ENCODE results near the gene SLX4IP.

SLX4IP gene

GRCh38 chr20:10467681-10468339, 32.7 kb downstream of the SLX4IP start:
- DNase-seq, result no peak

DNA sequence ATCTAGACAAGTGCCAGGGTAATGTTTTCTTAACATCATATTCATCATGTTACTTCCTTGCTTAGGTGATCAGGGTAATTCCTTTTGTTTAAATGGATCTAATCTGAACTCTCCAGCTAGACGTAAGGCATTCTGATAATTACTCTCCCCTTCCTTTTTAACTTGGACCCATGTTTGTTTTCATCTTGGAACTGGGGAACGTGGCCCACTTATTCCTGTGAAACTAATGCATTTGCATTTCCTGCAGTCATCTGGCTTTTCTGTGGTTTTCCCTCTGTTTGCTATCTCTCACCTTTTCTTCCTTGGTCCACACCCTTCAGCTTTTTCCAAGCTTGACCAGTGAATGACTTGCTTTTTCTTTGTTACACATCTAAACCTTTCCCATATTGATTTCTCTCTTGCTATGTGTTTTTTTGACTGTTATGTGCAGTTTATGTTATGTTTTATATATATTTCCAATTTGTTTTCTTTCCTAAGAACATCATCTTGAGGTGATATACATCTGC, 33.3 kb downstream of the SLX4IP start:
- no peak for DNase-seq

GRCh38 chr20:10469056-10469455, 34.0 kb downstream of the SLX4IP start:
- no peak for DNase-seq

GRCh38 chr20:10469599-10469998, 34.5 kb downstream of the SLX4IP start:
- peak in 1 of 2 experiments; percentile 54 for DNase-seq

DNA sequence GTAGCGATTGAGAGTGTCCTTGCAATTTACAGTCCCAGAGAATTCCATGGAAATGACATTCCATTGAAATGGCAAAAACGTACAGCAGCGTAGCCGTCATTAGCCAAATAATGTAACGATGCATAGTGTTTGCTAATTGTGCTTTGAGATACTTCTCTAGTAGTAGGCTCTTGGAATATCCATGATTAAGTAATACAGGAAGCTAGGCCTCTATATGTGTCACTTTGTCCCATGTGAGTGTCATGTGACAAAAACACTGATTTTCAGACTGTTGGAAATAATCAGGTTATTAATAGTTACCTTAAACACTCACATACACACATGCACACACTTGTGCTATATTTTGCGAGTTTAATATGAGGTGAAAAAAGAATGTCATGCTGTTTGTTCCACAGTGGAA, 35.2 kb downstream of the SLX4IP start:
- no peak for DNase-seq

DNA sequence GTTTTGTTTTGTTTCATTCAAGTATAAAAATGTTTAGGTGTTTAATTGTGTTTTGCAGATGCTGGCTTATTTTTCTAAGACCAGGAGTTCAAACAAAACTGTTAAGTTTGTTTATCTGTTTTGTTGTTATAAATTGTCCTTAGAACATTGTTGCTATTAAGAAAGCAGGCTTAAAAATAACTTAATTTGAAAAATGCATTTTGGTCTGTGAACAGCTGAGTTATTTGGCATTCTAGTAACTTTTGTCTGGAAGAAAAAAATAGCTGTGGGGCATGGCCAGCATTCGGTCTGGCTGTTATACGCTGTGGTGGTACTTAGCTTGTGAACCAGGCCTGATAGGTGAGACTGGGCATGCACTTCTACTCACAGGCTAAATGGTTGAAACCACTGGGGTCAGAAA, 37.8 kb downstream of the SLX4IP start:
- no peak for DNase-seq

DNA sequence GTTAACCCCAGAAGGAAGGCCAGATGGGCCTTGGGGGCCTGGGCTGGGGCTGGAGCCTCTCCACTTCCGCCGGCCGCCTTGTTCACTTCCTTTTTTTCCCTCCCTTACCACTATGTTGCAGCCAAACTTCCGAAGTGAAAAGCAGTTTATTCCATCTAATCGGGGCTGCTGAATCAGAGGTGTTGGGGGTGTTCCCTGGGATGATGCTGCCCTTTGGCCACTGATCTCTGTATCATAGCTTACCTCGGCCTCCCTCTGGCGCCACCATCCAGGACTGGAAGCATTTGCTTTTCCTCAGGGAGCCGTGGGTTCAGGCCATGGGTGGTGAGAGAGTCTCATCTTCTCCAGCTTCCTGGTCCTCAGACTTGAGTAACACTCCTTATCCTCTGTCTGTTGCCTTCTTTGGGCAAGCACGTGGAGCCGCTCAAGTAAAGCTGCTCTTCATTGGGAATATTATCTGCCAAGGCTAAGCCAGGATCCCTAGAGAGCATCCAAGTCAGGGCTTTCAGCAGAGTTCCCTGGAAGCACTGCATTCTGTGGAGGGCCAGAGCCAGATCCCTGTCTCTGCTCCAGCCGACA, 39.6 kb downstream of the SLX4IP start:
- DNase-seq, result no peak

- DNase-seq, result no peak
Observed at GRCh38 chr20:10475225-10475624, 40.1 kb downstream of the SLX4IP start.

DNA sequence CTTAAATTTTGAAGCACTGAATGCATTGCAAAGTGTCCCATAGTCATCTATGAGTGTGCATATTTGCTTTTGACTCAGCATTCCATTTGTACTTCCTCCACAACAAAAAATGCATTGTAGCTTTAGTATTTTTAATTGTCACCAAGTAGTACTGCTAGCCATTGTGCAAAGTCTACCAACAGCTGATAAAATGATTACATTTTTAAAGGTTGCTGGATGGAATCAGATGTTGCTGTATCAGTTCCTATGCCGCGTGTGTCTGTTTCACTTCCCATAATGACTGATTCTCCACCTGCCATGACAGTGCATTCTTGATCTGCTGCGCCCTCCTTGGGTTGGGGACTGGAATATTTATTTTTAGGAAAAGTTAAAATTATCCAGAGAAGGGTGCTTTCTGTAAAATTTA, 41.2 kb downstream of the SLX4IP start:
- DNase-seq, result no peak

- no peak for DNase-seq
Observed at GRCh38 chr20:10478205-10478604, 43.1 kb downstream of the SLX4IP start.

DNA sequence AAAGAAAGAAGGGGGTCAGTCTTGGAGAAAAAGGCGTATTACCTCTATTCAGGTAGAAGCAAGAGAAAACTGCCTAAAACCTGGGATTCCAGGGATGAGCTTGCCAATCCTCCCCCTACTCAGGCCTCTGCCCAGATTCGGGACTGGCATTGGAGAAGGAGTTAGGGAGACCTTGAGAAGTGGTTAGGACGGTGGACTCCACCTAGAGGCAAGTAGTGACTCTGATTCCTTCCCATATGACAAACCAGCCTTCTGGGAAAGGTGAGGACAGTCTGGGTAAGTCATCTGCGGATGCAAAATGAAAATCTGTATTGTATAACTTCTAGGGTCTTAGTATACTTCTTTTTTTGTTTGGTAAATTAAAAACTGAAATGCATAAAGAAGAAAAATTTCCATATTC, 43.8 kb downstream of the SLX4IP start:
- DNase-seq, result no peak

DNA sequence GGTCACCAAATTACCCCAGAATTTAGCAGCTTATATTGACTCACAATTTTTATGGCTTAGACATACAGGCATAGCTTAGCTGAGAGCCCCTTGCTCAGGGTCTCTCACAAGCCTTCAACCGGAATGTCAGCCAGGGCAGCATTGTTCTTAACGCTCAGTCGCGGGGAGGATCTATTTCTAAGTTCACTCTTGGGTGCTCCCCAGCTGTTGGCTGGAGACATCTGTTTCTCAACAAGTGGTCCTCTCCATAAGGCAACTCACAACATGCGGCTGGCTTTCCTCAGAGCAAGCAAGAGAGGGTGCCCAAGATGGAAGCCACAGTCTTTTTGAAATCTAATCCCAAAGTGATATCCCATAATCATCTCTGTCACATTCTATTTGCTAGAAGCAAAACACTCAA, 46.6 kb downstream of the SLX4IP start:
- DNase-seq, result no peak

DNA sequence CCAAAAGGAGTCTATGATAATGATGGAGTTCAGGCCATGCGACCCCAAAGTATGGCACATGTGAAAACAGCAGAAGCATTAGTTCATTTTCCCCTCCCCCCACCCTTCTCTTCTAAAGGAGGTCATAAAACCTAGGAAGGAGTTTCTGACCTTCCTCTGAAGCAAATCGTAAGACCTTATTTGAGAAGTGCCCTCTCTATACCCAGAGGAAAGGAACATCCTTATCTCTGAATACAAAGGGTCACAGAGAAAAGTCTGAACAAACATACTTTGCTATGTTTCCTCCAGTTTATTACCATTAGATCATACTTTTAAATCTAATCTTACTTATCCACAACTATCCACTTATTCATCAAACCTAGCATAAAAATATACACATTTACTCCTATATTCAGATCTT, 48.6 kb downstream of the SLX4IP start:
- no peak for DNase-seq

GRCh38 chr20:10487142-10488136, 52.3 kb downstream of the SLX4IP start:
- no peak for DNase-seq

- DNase-seq, result no peak
Observed at GRCh38 chr20:10488534-10488933, 53.4 kb downstream of the SLX4IP start.

DNA sequence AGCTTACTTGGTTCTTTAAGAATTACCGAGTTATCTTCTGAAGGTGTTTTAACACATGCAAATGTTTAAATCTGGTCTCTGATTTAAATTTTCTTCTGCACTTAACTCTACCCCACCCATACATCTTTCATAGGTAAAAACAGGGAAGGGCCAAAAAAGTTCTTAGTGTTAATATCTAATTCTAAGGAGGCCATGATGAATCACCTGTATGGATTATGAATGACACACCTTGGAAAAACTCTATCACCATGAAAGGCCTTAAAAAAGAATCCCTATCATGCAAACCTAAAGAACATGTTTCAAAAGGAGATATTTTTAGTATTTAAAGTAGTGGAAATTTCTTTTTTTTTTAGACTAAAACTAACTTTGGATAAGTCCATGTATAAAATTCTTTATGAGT, 54.7 kb downstream of the SLX4IP start:
- no peak for DNase-seq

DNA sequence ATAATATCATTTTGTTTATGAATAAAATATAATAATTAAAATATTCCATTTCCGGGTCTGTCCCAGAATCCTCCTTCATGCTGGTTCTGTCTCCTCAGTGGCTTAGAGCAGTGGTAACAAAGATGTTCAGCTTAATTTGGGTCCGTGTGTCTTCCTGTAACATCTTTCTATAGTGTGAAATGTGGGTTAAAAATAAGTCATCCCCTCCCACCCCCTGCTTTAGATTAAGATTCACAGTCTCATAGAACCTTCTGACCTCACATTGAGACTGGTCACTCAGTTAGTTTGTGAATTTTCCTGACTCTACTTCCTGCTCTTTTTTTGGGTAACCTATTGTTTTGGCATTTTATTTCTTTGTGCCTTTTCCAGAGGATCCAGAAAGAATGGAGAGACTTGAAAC, 55.2 kb downstream of the SLX4IP start:
- no peak for DNase-seq

DNA sequence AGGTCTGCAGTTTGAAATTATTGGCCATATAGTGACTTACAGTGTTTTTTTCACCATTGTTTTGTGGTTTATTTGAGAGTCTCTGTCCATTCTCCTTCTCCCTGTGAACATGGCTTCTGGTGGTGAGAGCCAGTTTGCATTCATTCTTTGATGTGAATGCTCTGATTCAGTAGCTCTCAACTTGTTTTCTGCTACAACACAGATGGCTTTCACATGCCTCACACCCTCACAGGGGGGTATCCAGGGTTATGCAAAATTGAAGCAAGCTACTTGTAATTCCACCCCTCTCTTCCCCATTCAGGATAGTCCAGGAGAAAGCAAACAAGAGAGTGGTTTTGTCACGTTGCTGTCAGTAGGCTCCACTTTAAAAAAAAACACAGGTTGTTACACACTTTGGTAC, 55.6 kb downstream of the SLX4IP start:
- no peak for DNase-seq

DNA sequence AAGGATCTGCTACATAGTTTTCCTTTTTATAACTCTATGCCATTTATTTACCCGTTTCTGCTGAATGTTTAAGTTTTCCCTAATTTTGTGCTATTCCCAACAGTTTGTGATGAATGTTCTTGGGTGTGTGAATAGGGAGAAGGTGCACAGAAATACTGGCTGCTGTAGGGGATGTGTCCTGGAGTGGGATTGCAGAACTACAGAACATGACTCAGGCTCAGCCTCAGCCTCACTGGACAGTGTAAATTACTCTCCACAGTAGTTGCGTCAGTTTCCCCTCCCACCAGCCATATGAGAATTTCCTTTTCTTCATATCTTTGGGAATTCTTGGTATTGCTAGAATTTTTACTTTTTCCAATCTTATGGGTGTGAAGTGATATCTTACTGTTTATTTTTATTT, 57.0 kb downstream of the SLX4IP start:
- DNase-seq, result no peak

DNA sequence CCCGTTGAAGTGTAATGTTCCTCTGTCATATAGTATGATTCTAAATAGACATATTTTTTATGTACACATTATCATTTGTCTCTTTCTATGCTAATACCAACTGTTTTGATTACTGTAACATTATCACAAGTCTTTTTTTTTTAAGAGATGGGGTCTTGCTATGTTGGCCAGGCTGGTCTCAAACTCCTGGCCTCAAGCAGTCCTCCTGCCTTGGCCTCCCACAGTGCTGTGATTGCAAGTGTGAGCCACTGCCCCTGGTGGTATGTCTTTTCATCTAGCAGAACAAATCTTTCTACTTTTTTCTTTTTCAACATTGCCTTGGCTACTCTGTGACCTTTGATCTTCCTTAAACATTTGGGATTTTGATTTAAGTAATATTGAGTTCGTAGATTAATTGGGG, 57.7 kb downstream of the SLX4IP start:
- DNase-seq, result no peak

DNA sequence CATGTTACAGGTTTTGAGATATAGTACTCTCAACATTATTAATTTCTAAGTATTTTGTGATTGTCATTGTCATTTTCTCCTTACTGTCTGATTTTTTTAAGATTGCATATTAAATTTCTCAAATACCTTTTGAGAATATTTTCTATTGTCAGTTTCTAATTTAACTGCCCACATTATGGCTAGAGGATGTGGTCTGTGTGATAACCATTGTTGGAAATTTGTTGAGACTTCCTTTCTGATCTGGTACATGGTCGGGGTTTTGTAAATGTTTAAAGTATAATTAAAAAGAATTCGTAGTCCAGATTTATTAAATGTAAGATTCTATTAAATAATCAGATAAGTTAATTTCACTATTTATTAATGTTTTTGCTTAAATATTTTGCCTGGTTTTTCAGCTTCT, 60.1 kb downstream of the SLX4IP start:
- no peak for DNase-seq

GRCh38 chr20:10496465-10496864, 61.4 kb downstream of the SLX4IP start:
- no peak for DNase-seq

GRCh38 chr20:10497283-10497682, 62.2 kb downstream of the SLX4IP start:
- no peak for DNase-seq

GRCh38 chr20:10497791-10498190, 62.7 kb downstream of the SLX4IP start:
- DNase-seq, result no peak

All from SW 1271 (cell line).